GM12892 (cell line): ENCODE data around the gene DDX51.

ENCODE experiments used
- POLR2A ChIP-seq: IDR thresholded peaks from 2 replicates; pipeline ENCODE4 v1.6.1; 2011; ENCODE audit warnings: low read depth, low read length, control low read depth
- TAF1 ChIP-seq: IDR thresholded peaks from 2 replicates; pipeline ENCODE4 v1.6.1; 2011; ENCODE audit warnings: low read depth, mild to moderate bottlenecking, control low read depth, low read length, borderline replicate concordance

GRCh38 chr12:132102297-132102696 is 41.8 kb downstream of the DDX51 start:
- TF ChIP-seq POLR2A (no peak), TAF1 (no peak)
